ENCODE data around the gene RPRM.
"Not testable (repeated sequence)": the region's sequence is repeated elsewhere in the genome, so short reads cannot be mapped to it uniquely, and the experiment has no call there.

The RPRM gene

DNA sequence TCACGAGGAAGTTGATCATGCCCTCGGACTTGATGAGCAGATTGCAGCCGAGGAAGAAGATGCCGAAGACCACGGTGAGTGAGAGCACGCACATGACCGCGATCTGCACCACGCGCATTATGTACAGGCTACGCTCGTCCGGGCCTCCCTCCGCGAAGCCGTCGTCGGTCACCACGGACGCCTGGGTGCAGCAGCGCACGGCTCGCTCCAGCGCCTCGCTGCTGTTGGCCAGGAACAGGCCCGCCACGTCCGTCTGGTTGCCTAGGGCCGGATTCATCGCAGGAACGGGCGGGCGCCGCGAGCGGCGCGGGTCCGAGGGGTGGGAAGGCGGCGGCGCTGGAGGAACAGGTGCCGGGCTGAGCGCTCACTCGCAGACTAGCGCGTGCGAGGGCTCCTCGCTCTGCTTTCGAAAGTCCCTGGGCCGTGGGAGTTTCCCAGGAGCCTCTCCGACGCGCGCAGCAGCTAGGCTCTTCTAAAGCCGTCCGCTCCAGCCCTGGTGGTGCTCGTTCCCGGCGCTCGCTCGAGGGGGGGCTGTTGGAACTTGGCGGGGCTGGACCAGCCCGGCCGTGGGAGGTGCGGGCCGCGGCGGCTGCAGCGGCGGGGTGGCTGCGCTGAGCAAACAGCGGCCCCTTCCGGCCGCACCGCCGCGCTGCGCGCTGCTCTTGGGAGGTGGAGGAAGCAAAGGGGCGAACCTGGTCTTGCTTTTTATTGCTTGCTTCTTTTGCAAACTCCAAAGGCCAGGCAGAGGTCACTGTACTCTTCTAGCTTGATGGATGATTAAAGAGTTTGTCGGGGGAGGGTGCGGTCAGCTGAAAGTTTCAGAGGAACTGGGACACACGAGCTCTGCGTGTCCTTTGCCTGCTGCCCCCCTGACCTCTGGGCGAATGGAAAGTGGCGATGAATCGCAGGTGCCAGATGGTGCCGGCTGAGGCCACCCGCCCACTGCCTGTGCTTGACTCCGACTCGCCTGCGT is at the start of gene RPRM:
Gene RPRM (minus strand): TSS at position 474 of the 973 bp plus-strand sequence. CDS start 197 bp downstream, at position 277.
- DNase-seq: peak; percentile 43 to 65
- TF ChIP-seq POLR2A (IDR thresholded peaks at IDR 0.05; ENCODE audit: low read length) (no peak), GATA1 (IDR thresholded peaks at IDR 0.05; ENCODE audit: low read depth, low read length) (no peak)

- DNase-seq: peak; percentile 38 to 72
Observed at GRCh38 chr2:153519257-153519875, 40.8 kb upstream of the RPRM start.

GRCh38 chr2:153512331-153512730 is 33.8 kb upstream of the RPRM start:
- no peak for DNase-seq
- TF ChIP-seq POLR2A (IDR thresholded peaks at IDR 0.05; ENCODE audit: low read length): no peak
- no peak for TF ChIP-seq GATA1 (IDR thresholded peaks at IDR 0.05; ENCODE audit: low read depth, low read length)

More at GRCh38 chr2:153519257-153519875, 40.8 kb upstream of the RPRM start:
- TF ChIP-seq GATA1 (IDR thresholded peaks at IDR 0.05; ENCODE audit: low read depth, low read length) (no peak), POLR2A (IDR thresholded peaks at IDR 0.05; ENCODE audit: low read length) (no peak)

- TF ChIP-seq GATA1 (IDR thresholded peaks at IDR 0.05; ENCODE audit: low read depth, low read length) (no peak), POLR2A (IDR thresholded peaks at IDR 0.05; ENCODE audit: low read length) (no peak)
- no peak for DNase-seq
Observed at GRCh38 chr2:153510996-153511395, 32.4 kb upstream of the RPRM start.

DNA sequence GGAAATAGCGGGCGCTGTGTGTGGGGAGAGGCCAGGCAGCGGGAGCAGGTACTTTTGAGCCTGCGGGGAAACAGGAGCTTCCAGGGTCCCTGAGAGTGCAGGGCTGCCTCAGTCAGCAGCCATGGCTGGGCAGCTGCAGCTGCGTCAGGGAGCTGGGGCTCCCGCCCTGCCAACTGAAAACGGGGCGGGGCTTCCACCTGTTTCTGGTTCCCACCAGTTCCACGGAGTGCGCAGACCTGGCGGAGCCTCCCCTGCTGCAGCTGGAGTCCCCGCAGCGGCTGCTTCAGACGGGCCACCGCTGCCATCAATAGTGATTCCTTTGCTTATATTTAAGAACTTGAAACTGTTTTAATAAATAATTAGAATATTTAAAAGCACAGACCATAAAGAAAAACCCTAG is 30.6 kb upstream of the RPRM start:
- no peak for DNase-seq

DNA sequence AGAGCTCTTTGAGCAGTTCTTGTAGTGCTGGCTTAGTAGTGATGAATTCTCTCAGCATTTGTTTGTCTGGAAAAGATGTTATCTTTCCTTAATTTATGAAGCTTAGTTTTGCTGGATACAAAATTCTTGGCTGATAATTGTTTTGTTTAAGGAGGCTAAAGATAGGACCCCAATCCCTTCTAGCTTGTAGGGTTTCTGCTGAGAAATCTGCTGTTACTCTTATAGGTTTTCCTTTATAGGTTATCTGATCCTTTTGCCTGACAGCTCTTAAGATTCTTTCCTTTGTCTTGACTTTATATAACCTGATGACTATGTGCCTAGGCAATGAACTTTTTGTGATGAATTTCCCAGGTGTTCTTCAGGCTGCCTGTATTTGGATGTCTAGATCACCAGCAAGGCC is 27.9 kb upstream of the RPRM start:
- not testable (repeated sequence) for DNase-seq

More for the DNA sequence above, 30.6 kb upstream of the RPRM start:
- TF ChIP-seq POLR2A (IDR thresholded peaks at IDR 0.05; ENCODE audit: low read length) (no peak), GATA1 (IDR thresholded peaks at IDR 0.05; ENCODE audit: low read depth, low read length) (no peak)

DNA sequence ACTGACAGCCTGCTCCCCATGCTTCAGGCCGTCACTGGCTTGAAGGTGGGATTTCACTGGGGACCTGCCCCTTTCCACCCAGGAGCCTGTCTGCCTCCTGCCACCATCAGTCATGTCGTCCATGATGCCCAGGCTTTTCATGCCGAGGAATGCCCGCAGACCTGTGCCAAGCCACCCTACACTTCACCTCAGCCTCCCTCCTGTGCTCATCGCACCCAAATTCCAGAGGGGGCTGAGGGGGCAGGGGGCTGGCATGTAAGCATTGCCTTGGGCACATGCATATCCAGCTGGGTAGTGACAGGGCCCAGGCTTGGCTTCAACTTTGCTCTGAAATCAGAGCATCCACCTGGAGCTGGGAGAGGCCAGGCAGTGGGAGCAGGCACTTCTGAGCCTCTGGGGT is 20.9 kb upstream of the RPRM start:
- TF ChIP-seq GATA1 (IDR thresholded peaks at IDR 0.05; ENCODE audit: low read depth, low read length) (no peak), POLR2A (IDR thresholded peaks at IDR 0.05; ENCODE audit: low read length) (no peak)
- no peak for DNase-seq

- DNase-seq: no peak
- no peak for TF ChIP-seq GATA1 (IDR thresholded peaks at IDR 0.05; ENCODE audit: low read depth, low read length)
- TF ChIP-seq POLR2A (IDR thresholded peaks at IDR 0.05; ENCODE audit: low read length): no peak
Observed at GRCh38 chr2:153497938-153498629, 19.5 kb upstream of the RPRM start.

DNA sequence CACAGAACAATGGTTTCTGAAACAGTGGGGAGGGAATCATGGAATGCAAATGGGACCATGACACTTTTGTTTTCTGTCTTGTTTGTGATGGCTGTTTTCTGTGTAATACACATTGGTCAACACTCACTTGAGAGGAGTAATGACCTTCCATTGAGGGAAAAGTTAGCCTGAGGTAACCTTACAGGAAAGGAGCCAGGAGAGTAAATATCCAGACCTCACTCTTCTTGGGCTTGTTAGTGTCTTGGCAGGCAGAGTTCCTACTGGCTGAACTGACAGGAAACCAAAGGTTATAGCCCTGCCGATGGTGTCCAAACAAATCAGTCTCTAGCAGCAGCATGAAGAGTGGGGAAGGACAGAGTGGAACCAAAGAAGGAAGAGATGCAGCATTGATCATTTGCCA is 17.2 kb upstream of the RPRM start:
- no peak for TF ChIP-seq GATA1 (IDR thresholded peaks at IDR 0.05; ENCODE audit: low read depth, low read length)
- no peak for TF ChIP-seq POLR2A (IDR thresholded peaks at IDR 0.05; ENCODE audit: low read length)

DNA sequence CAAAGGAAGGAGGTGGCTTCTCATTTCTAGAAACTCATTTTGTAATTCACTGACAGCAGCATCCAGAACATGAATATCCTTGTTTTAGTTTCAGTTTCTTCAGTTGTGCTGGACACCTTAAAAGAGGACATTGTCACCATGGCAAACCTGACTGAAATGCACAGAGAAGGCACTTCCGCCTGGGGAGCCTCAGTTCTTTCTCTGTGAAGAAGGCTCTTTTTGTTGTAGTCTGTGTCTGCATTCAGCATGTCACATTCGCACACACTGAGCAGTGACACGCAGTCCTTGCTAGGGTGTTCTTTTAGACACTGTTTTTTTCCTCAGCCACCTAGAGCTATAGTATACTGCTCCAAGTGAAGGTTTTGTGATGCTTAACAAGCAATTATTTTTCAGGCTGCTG is 9.5 kb upstream of the RPRM start:
- TF ChIP-seq POLR2A (IDR thresholded peaks at IDR 0.05; ENCODE audit: low read length) (no peak), GATA1 (IDR thresholded peaks at IDR 0.05; ENCODE audit: low read depth, low read length) (no peak)
- no peak for DNase-seq

More for the DNA sequence above, 17.2 kb upstream of the RPRM start:
- no peak for DNase-seq

GRCh38 chr2:153487448-153487847 is 8.9 kb upstream of the RPRM start:
- TF ChIP-seq POLR2A (IDR thresholded peaks at IDR 0.05; ENCODE audit: low read length) (no peak), GATA1 (IDR thresholded peaks at IDR 0.05; ENCODE audit: low read depth, low read length) (no peak)
- DNase-seq: no peak

GRCh38 chr2:153479573-153479972 is 1.0 kb upstream of the RPRM start:
- TF ChIP-seq GATA1 (IDR thresholded peaks at IDR 0.05; ENCODE audit: low read depth, low read length): no peak
- DNase-seq: no peak

GRCh38 chr2:153477636-153478288 is 800 bp downstream of the RPRM start:
- peak in 1 of 2 experiments; percentile 4 for DNase-seq
- TF ChIP-seq GATA1 (IDR thresholded peaks at IDR 0.05; ENCODE audit: low read depth, low read length): no peak
- TF ChIP-seq POLR2A (IDR thresholded peaks at IDR 0.05; ENCODE audit: low read length): no peak
